ENCODE measurements around the gene CCDC83. TPM values are rescaled to one million over a fixed set of nuclear protein-coding genes. Genes with fewer than 3 reads are reported as not detected.
A peak's percentile ranks its signal among the peaks of the same experiment; 100 is the strongest.
"Not testable (repeated sequence)": the region's sequence is repeated elsewhere in the genome, so short reads cannot be mapped to it uniquely, and the experiment has no call there.

The CCDC83 gene
- total and polyA plus RNA-seq, 5 donors, result not detected

- WGBS, result under 1% methylated on average over 62 of the region's 62 CpGs
- Histone ChIP-seq H3K27ac (ENCODE audit: low read length) (peak overlapping the region; percentile 68), H3K27me3 (ENCODE audit: control insufficient read depth, insufficient read depth) (no peaks in the 10 kb centered on the region), H3K9me3 (ENCODE audit: control insufficient read depth, low read length) (no peaks in the 10 kb centered on the region), H3K4me1 (ENCODE audit: control insufficient read depth, insufficient read depth, low read length) (peaks cover 3% of the 10 kb centered on the region), H3K4me3 (ENCODE audit: low read length) (peak overlapping the region; percentile 44)
- DNase-seq (peak; percentile 93 to 97 (median 97)), ATAC-seq (peak; percentile 99)
- intact Hi-C loops (cut with DNase I), result loop anchor here in 1 of 4 donors (10.0 kb wide), 1 partner anchor 440 kb away; no protein-coding TSS in a partner anchor
These were observed 434 bp upstream of the CCDC83 start for GRCh38 chr11:85854557-85855340.

- no peaks in the 10 kb centered on the region for H3K9me3 ChIP-seq (ENCODE audit: control insufficient read depth, low read length)
- 93% methylated on average over 10 of the region's 10 CpGs for WGBS
- H3K4me1 ChIP-seq (ENCODE audit: control insufficient read depth, insufficient read depth, low read length), result peaks cover 3% of the 10 kb centered on the region
- DNase-seq (no peak), ATAC-seq (no peak)
- H3K27me3 ChIP-seq (ENCODE audit: control insufficient read depth, insufficient read depth), result no peaks in the 10 kb centered on the region
- H3K27ac ChIP-seq (ENCODE audit: low read length), result no peak overlapping the region
- no peak overlapping the region for H3K4me3 ChIP-seq (ENCODE audit: low read length)
- intact Hi-C loops (cut with DNase I), result loop anchor here in 1 of 4 donors (10.0 kb wide), 1 partner anchor 438 kb away; no protein-coding TSS in a partner anchor
These were observed 1.9 kb downstream of the CCDC83 start for GRCh38 chr11:85857098-85857497.

- H3K27me3 ChIP-seq (ENCODE audit: control insufficient read depth, insufficient read depth); DNase-seq; H3K27ac ChIP-seq (ENCODE audit: low read length); H3K9me3 ChIP-seq (ENCODE audit: control insufficient read depth, low read length); H3K4me3 ChIP-seq (ENCODE audit: low read length); ATAC-seq; H3K4me1 ChIP-seq (ENCODE audit: control insufficient read depth, insufficient read depth, low read length): not testable (repeated sequence)
- intact Hi-C loops (cut with DNase I), result loop anchor here in 1 of 4 donors (10.0 kb wide), 1 partner anchor 435 kb away; no protein-coding TSS in a partner anchor
These were observed 4.4 kb downstream of the CCDC83 start for GRCh38 chr11:85859541-85859940.

GRCh38 chr11:85863855-85864254, 8.7 kb downstream of the CCDC83 start:
- Histone ChIP-seq H3K27ac (ENCODE audit: low read length) (no peak overlapping the region), H3K27me3 (ENCODE audit: control insufficient read depth, insufficient read depth) (no peaks in the 10 kb centered on the region), H3K9me3 (ENCODE audit: control insufficient read depth, low read length) (no peaks in the 10 kb centered on the region), H3K4me3 (ENCODE audit: low read length) (no peak overlapping the region), H3K4me1 (ENCODE audit: control insufficient read depth, insufficient read depth, low read length) (no peaks in the 10 kb centered on the region)
- no peak for DNase-seq
- WGBS, result 21% methylated on average over 1 of the region's 1 CpG
- ATAC-seq, result no peak
- intact Hi-C loops (cut with DNase I), result loop anchor here in 1 of 4 donors (10.0 kb wide), 1 partner anchor 361 kb away; no protein-coding TSS in a partner anchor

- ATAC-seq, result no peak
- no peaks in the 10 kb centered on the region for H3K4me1 ChIP-seq (ENCODE audit: control insufficient read depth, insufficient read depth, low read length)
- no peak overlapping the region for H3K4me3 ChIP-seq (ENCODE audit: low read length)
- no peaks in the 10 kb centered on the region for H3K27me3 ChIP-seq (ENCODE audit: control insufficient read depth, insufficient read depth)
- H3K27ac ChIP-seq (ENCODE audit: low read length), result no peak overlapping the region
- 80% methylated on average over 1 of the region's 1 CpG for WGBS
- H3K9me3 ChIP-seq (ENCODE audit: control insufficient read depth, low read length), result no peaks in the 10 kb centered on the region
- DNase-seq, result no peak
- intact Hi-C loops (cut with DNase I), result loop anchor here in 1 of 4 donors (10.0 kb wide), 1 partner anchor 359 kb away; no protein-coding TSS in a partner anchor
These were observed 11.1 kb downstream of the CCDC83 start for GRCh38 chr11:85866137-85866827.

GRCh38 chr11:85867751-85868150, 12.6 kb downstream of the CCDC83 start:
- H3K4me3 ChIP-seq (ENCODE audit: low read length), result no peak overlapping the region
- DNase-seq, result no peak
- intact Hi-C loops (cut with DNase I), result loop anchor here in 1 of 4 donors (10.0 kb wide), 1 partner anchor 357 kb away; no protein-coding TSS in a partner anchor
- ATAC-seq, result no peak
- no peaks in the 10 kb centered on the region for H3K9me3 ChIP-seq (ENCODE audit: control insufficient read depth, low read length)
- no peak overlapping the region for H3K27ac ChIP-seq (ENCODE audit: low read length)
- H3K27me3 ChIP-seq (ENCODE audit: control insufficient read depth, insufficient read depth), result no peaks in the 10 kb centered on the region
- WGBS, result 42% methylated on average over 3 of the region's 3 CpGs
- H3K4me1 ChIP-seq (ENCODE audit: control insufficient read depth, insufficient read depth, low read length), result no peaks in the 10 kb centered on the region

GRCh38 chr11:85869781-85870180, 14.6 kb downstream of the CCDC83 start:
- no peak for DNase-seq
- no peaks in the 10 kb centered on the region for H3K27me3 ChIP-seq (ENCODE audit: control insufficient read depth, insufficient read depth)
- no peak overlapping the region for H3K4me3 ChIP-seq (ENCODE audit: low read length)
- ATAC-seq, result no peak
- 90% methylated on average over 2 of the region's 2 CpGs for WGBS
- H3K9me3 ChIP-seq (ENCODE audit: control insufficient read depth, low read length), result no peaks in the 10 kb centered on the region
- intact Hi-C loops (cut with DNase I), result loop anchor here in 1 of 4 donors (10.0 kb wide), 1 partner anchor 355 kb away; no protein-coding TSS in a partner anchor
- H3K27ac ChIP-seq (ENCODE audit: low read length), result no peak overlapping the region
- H3K4me1 ChIP-seq (ENCODE audit: control insufficient read depth, insufficient read depth, low read length), result no peaks in the 10 kb centered on the region

- no peaks in the 10 kb centered on the region for H3K4me1 ChIP-seq (ENCODE audit: control insufficient read depth, insufficient read depth, low read length)
- intact Hi-C loops (cut with DNase I), result no loop called here
- no peak overlapping the region for H3K4me3 ChIP-seq (ENCODE audit: low read length)
- DNase-seq (no peak), ATAC-seq (no peak)
- H3K9me3 ChIP-seq (ENCODE audit: control insufficient read depth, low read length), result no peaks in the 10 kb centered on the region
- H3K27ac ChIP-seq (ENCODE audit: low read length), result no peak overlapping the region
- 82% methylated on average over 1 of the region's 1 CpG for WGBS
- H3K27me3 ChIP-seq (ENCODE audit: control insufficient read depth, insufficient read depth), result no peaks in the 10 kb centered on the region
These were observed 19.1 kb downstream of the CCDC83 start for GRCh38 chr11:85874265-85874664.

GRCh38 chr11:85875505-85875904, 20.3 kb downstream of the CCDC83 start:
- Histone ChIP-seq H3K4me1 (ENCODE audit: control insufficient read depth, insufficient read depth, low read length) (no peaks in the 10 kb centered on the region), H3K4me3 (ENCODE audit: low read length) (no peak overlapping the region), H3K9me3 (ENCODE audit: control insufficient read depth, low read length) (no peaks in the 10 kb centered on the region), H3K27me3 (ENCODE audit: control insufficient read depth, insufficient read depth) (no peaks in the 10 kb centered on the region), H3K27ac (ENCODE audit: low read length) (no peak overlapping the region)
- ATAC-seq (no peak), DNase-seq (no peak)
- WGBS, result 38% methylated on average over 1 of the region's 1 CpG
- intact Hi-C loops (cut with DNase I), result no loop called here

- ATAC-seq (no peak), DNase-seq (no peak)
- no peaks in the 10 kb centered on the region for H3K27me3 ChIP-seq (ENCODE audit: control insufficient read depth, insufficient read depth)
- WGBS, result 71% methylated on average over 4 of the region's 4 CpGs
- no peaks in the 10 kb centered on the region for H3K4me1 ChIP-seq (ENCODE audit: control insufficient read depth, insufficient read depth, low read length)
- H3K9me3 ChIP-seq (ENCODE audit: control insufficient read depth, low read length), result no peaks in the 10 kb centered on the region
- H3K27ac ChIP-seq (ENCODE audit: low read length), result no peak overlapping the region
- intact Hi-C loops (cut with DNase I), result no loop called here
- no peak overlapping the region for H3K4me3 ChIP-seq (ENCODE audit: low read length)
These were observed 29.4 kb downstream of the CCDC83 start for GRCh38 chr11:85884581-85885021.

All from right cardiac atrium (tissue), 5 donors.